Neural cell (in vitro differentiated cells): Measurements from ENCODE around the gene NPTN. TPM values are rescaled to one million over a fixed set of nuclear protein-coding genes. Genes with fewer than 3 reads are reported as not detected.
A peak's percentile ranks its signal among the peaks of the same experiment; 100 is the strongest.

Experiments
- H2AFZ ChIP-seq: fragments of 200-600, 300-800 bp; sonication (generic), shearing (Covaris generic); 2 replicates; pipeline ENCODE4 v1.6.0; 2014; ENCODE audit warnings: low read depth, mild to moderate bottlenecking, antibody characterized with exemption, low read length, moderate library complexity
- H3F3A ChIP-seq: fragments of 200-600 bp; shearing (Covaris generic); 2 replicates; pipeline ENCODE4 v1.6.1; 2016; ENCODE audit warnings: mild to moderate bottlenecking, moderate library complexity, mixed read lengths, antibody characterized with exemption, low read length; ENCODE audit not compliant: insufficient read depth, poor library complexity, severe bottlenecking
- H3K27ac ChIP-seq: fragments of 200-600, 300-800 bp; sonication (generic), shearing (Covaris generic); 2 replicates; pipeline ENCODE4 v1.5.1; 2014; ENCODE audit warnings: mild to moderate bottlenecking, low read length, moderate library complexity
- H3K27me3 ChIP-seq: fragments of 300-800, 200-600 bp; sonication (generic), shearing (Covaris generic); 2 replicates; pipeline ENCODE4 v1.6.0; 2014; ENCODE audit warnings: mild to moderate bottlenecking, low read depth, low read length, moderate library complexity; ENCODE audit not compliant: insufficient read depth
- H3K36me3 ChIP-seq: fragments of 300-800, 200-600 bp; sonication (generic), shearing (Covaris generic); 2 replicates; pipeline ENCODE4 v1.5.1; 2014; ENCODE audit warnings: mild to moderate bottlenecking, antibody characterized with exemption, low read length, moderate library complexity; ENCODE audit not compliant: insufficient read depth
- H3K4me2 ChIP-seq: fragments of 300-800, 200-600 bp; sonication (generic), shearing (Covaris generic); 2 replicates; pipeline ENCODE4 v1.6.0; 2014; ENCODE audit warnings: mild to moderate bottlenecking, low read length
- H3K4me3 ChIP-seq: fragments of 300-800, 200-600 bp; sonication (generic), shearing (Covaris generic); 2 replicates; pipeline ENCODE4 v1.5.1; 2014; ENCODE audit warnings: mild to moderate bottlenecking, low read length, moderate library complexity
- H3K79me2 ChIP-seq: fragments of 200-600 bp; shearing (Covaris generic); replicated peaks from 2 replicates; pipeline ENCODE4 v1.6.0; 2014; ENCODE audit warnings: mild to moderate bottlenecking, low read length, moderate library complexity; ENCODE audit not compliant: insufficient read depth
- H3K9ac ChIP-seq: fragments of 300-800, 200-600 bp; sonication (generic), shearing (Covaris generic); 2 replicates; pipeline ENCODE4 v1.6.1; 2016; ENCODE audit warnings: mild to moderate bottlenecking, low read length, mixed read lengths
- H3K9me2 ChIP-seq: fragments of 200-600 bp; shearing (Covaris generic); 2 replicates; pipeline ENCODE4 v1.6.1; 2016; ENCODE audit warnings: mild to moderate bottlenecking, low read length, mixed read lengths; ENCODE audit not compliant: insufficient read depth
- H3K9me3 ChIP-seq: fragments of 200-600, 300-800 bp; sonication (generic), shearing (Covaris generic); 2 replicates; pipeline ENCODE4 v1.6.1; 2016; ENCODE audit warnings: mild to moderate bottlenecking, mixed run types, low read length, moderate library complexity, mixed read lengths
- H4K20me1 ChIP-seq: fragments of 200-600 bp; shearing (Covaris generic); 2 replicates; pipeline ENCODE4 v1.6.1; 2016; ENCODE audit warnings: mild to moderate bottlenecking, mixed run types; ENCODE audit not compliant: insufficient read depth
- CTCF ChIP-seq: fragments of 450-650 bp; IDR thresholded peaks from 2 replicates; pipeline ENCODE4 v1.5.1; 2014; ENCODE audit warnings: antibody characterized with exemption, mild to moderate bottlenecking, moderate library complexity; ENCODE audit not compliant: poor library complexity, severe bottlenecking
- EP300 ChIP-seq: fragments of 450-650 bp; conservative IDR thresholded peaks from 2 replicates; pipeline ENCODE4 v1.6.1; 2014; ENCODE audit warnings: antibody characterized with exemption, mild to moderate bottlenecking, moderate library complexity; ENCODE audit not compliant: poor library complexity, severe bottlenecking
- EZH2 ChIP-seq: fragments of 200-600, 300-800 bp; shearing (Covaris generic), sonication (generic); IDR thresholded peaks from 2 replicates; pipeline ENCODE4 v1.6.1; 2014; ENCODE audit warnings: antibody characterized with exemption, low read length, borderline replicate concordance, mild to moderate bottlenecking; ENCODE audit not compliant: insufficient read depth, poor library complexity, severe bottlenecking
- MXI1 ChIP-seq: fragments of 450-650 bp; conservative IDR thresholded peaks from 2 replicates; pipeline ENCODE4 v1.6.1; 2014; ENCODE audit warnings: antibody characterized with exemption, mild to moderate bottlenecking; ENCODE audit not compliant: poor library complexity, severe bottlenecking
- POLR2AphosphoS5 ChIP-seq: IDR thresholded peaks from 2 replicates; pipeline ENCODE4 v1.6.1; 2012
- RAD21 ChIP-seq: fragments of 450-650 bp; conservative IDR thresholded peaks from 2 replicates; pipeline ENCODE4 v1.6.1; 2014; ENCODE audit warnings: antibody characterized with exemption, mild to moderate bottlenecking, moderate library complexity
- REST ChIP-seq: IDR thresholded peaks from 2 replicates; pipeline ENCODE4 v1.6.1; 2012; ENCODE audit warnings: borderline replicate concordance
- SMC3 ChIP-seq: fragments of 450-650 bp; conservative IDR thresholded peaks from 2 replicates; pipeline ENCODE4 v1.6.1; 2014; ENCODE audit warnings: antibody characterized with exemption, mild to moderate bottlenecking, moderate library complexity; ENCODE audit not compliant: poor library complexity
- polyA plus RNA-seq: library from polyadenylated mRNA; depleted of rRNA; stranded (reverse); fragments of >200 nt; gene quantifications from 2 replicates; pipeline ENCODE4 v1.2.3, GENCODE V29; 2014

The NPTN gene
- polyA plus RNA-seq, 1 donor from 2014 or later: 237 TPM

- Histone ChIP-seq H2AFZ (no peak overlapping the region), H3K4me2 (no peak overlapping the region), H3K79me2 (no peaks in the 10 kb centered on the region), H3K9me3 (no peaks in the 10 kb centered on the region), H3K27ac (no peak overlapping the region), H3K36me3 (peaks cover 23% of the 10 kb centered on the region), H3K9ac (no peak overlapping the region), H4K20me1 (no peaks in the 10 kb centered on the region), H3F3A (no peaks in the 10 kb centered on the region), H3K9me2 (no peaks in the 10 kb centered on the region), H3K27me3 (no peaks in the 10 kb centered on the region), H3K4me3 (no peak overlapping the region)
- no peak for TF ChIP-seq MXI1
- no peak for TF ChIP-seq EP300
- TF ChIP-seq EZH2: no peak
- TF ChIP-seq RAD21: no peak
- TF ChIP-seq REST: no peak
- no peak for TF ChIP-seq SMC3
- no peak for TF ChIP-seq POLR2AphosphoS5
- TF ChIP-seq CTCF: no peak
Observed at GRCh38 chr15:73570355-73571032, 62.7 kb downstream of the NPTN start.

- Histone ChIP-seq H3K27ac (no peak overlapping the region), H3K9me3 (no peaks in the 10 kb centered on the region), H3K36me3 (peaks cover 23% of the 10 kb centered on the region), H2AFZ (no peak overlapping the region), H3F3A (no peaks in the 10 kb centered on the region), H3K79me2 (no peaks in the 10 kb centered on the region), H3K9me2 (no peaks in the 10 kb centered on the region), H4K20me1 (no peaks in the 10 kb centered on the region), H3K4me2 (no peak overlapping the region), H3K9ac (no peak overlapping the region), H3K4me3 (no peak overlapping the region), H3K27me3 (no peaks in the 10 kb centered on the region)
- TF ChIP-seq CTCF: peak; percentile 9
- no peak for TF ChIP-seq SMC3
- TF ChIP-seq POLR2AphosphoS5: no peak
Observed at GRCh38 chr15:73569361-73569760, 63.8 kb downstream of the NPTN start.
